Tongue (tissue), 2 donors: ENCODE results near the gene RCOR3. TPM values are rescaled to one million over a fixed set of nuclear protein-coding genes. Genes with fewer than 3 reads are reported as not detected.
A peak's percentile ranks its signal among the peaks of the same experiment; 100 is the strongest.
"Not testable (repeated sequence)": the region's sequence is repeated elsewhere in the genome, so short reads cannot be mapped to it uniquely, and the experiment has no call there.

ENCODE experiments used
- DNase-seq: peaks from one replicate; pipeline ENCODE4 v3.0.0-alpha.2; 2015
- total RNA-seq: library from RNA; depleted of rRNA; stranded (reverse); fragments of >200 nt; gene quantifications from one replicate; pipeline ENCODE4 v1.2.3, GENCODE V29; 2014

Gene RCOR3
- total RNA-seq, 1 donor from 2014 or later, result 57.0 TPM

GRCh38 chr1:211260141-211261107 lies 1.3 kb downstream of the RCOR3 start:
- DNase-seq, result peak; percentile 93

GRCh38 chr1:211261229-211261628 lies 2.1 kb downstream of the RCOR3 start:
- no peak for DNase-seq

- not testable (repeated sequence) for DNase-seq
Observed at GRCh38 chr1:211263022-211263421, 3.9 kb downstream of the RCOR3 start.

GRCh38 chr1:211267204-211267857 lies 8.2 kb downstream of the RCOR3 start:
- DNase-seq, result no peak

GRCh38 chr1:211279340-211279739 lies 20.2 kb downstream of the RCOR3 start:
- DNase-seq, result no peak

GRCh38 chr1:211280910-211281309 lies 21.7 kb downstream of the RCOR3 start:
- DNase-seq, result no peak

GRCh38 chr1:211281320-211282022 lies 22.3 kb downstream of the RCOR3 start:
- no peak for DNase-seq

- no peak for DNase-seq
Observed at GRCh38 chr1:211282023-211282373, 22.8 kb downstream of the RCOR3 start.

- DNase-seq, result no peak
Observed at GRCh38 chr1:211285196-211285595, 26.0 kb downstream of the RCOR3 start.

GRCh38 chr1:211287218-211287617 lies 28.1 kb downstream of the RCOR3 start:
- DNase-seq, result peak; percentile 56

- no peak for DNase-seq
Observed at GRCh38 chr1:211292411-211292810, 33.2 kb downstream of the RCOR3 start.

GRCh38 chr1:211296396-211296795 lies 37.2 kb downstream of the RCOR3 start:
- DNase-seq, result no peak

GRCh38 chr1:211305044-211305443 lies 45.9 kb downstream of the RCOR3 start:
- DNase-seq, result no peak

GRCh38 chr1:211309617-211310016 lies 50.5 kb downstream of the RCOR3 start:
- DNase-seq, result no peak

- DNase-seq, result no peak
Observed at GRCh38 chr1:211313392-211313791, 54.2 kb downstream of the RCOR3 start.

GRCh38 chr1:211318576-211319280 lies 59.6 kb downstream of the RCOR3 start:
- DNase-seq, result no peak

- DNase-seq, result no peak
Observed at GRCh38 chr1:211319892-211320291, 60.7 kb downstream of the RCOR3 start.

- no peak for DNase-seq
Observed at GRCh38 chr1:211320980-211321379, 61.8 kb downstream of the RCOR3 start.

- DNase-seq, result not testable (repeated sequence)
Observed at GRCh38 chr1:211321646-211322045, 62.5 kb downstream of the RCOR3 start.

GRCh38 chr1:211323156-211324063 lies 64.2 kb downstream of the RCOR3 start:
- peak; percentile 84 for DNase-seq
